Calu3 (cell line): ENCODE measurements around the gene PDGFRA. TPM values are rescaled to one million over a fixed set of nuclear protein-coding genes. Genes with fewer than 3 reads are reported as not detected.
"Not testable (repeated sequence)": the region's sequence is repeated elsewhere in the genome, so short reads cannot be mapped to it uniquely, and the experiment has no call there.

Source experiments
- BruUV-seq: library from RNA; stranded (reverse); fragments of 400-500 nt; replicated peaks from 2 replicates; lab custom pipeline; 2021; lab: Mats Ljungman, UMichigan
- CTCF ChIA-PET: fragments of 300-600 bp; sonication (Branson Sonifier 250); formaldehyde crosslinking; loops from one replicate; lab custom pipeline; 2022; ENCODE audit warnings: antibody characterized with exemption; lab: Charles Lee
- DNase-seq: peaks from one replicate; pipeline ENCODE4 v3.0.0; 2022
- H3K27ac Mint-ChIP-seq: one replicate; pipeline ENCODE4 v1.8.0; 2022; ENCODE audit warnings: mixed read lengths; ENCODE audit not compliant: unreplicated experiment
- H3K27me3 Mint-ChIP-seq: one replicate; pipeline ENCODE4 v1.8.0; 2022; ENCODE audit warnings: mixed read lengths; ENCODE audit not compliant: unreplicated experiment
- H3K36me3 Mint-ChIP-seq: one replicate; pipeline ENCODE4 v1.8.0; 2022; ENCODE audit warnings: mild to moderate bottlenecking, moderate library complexity, mixed read lengths; ENCODE audit not compliant: insufficient read depth, unreplicated experiment
- H3K4me1 Mint-ChIP-seq: one replicate; pipeline ENCODE4 v1.8.0; 2022; ENCODE audit warnings: mild to moderate bottlenecking, low read depth, mixed read lengths; ENCODE audit not compliant: unreplicated experiment
- H3K4me3 Mint-ChIP-seq: one replicate; pipeline ENCODE4 v1.8.0; 2022; ENCODE audit warnings: mild to moderate bottlenecking, low read depth, moderate library complexity, mixed read lengths; ENCODE audit not compliant: unreplicated experiment
- H3K9me3 Mint-ChIP-seq: one replicate; pipeline ENCODE4 v1.8.0; 2022; ENCODE audit warnings: low read depth, mixed read lengths; ENCODE audit not compliant: unreplicated experiment
- intact Hi-C: fragments of 100-400 bp; cut with micrococcal nuclease; formaldehyde crosslinking; loops from one replicate; pipeline ENCODE4 v1.10.0; 2022; ENCODE audit not compliant: unreplicated experiment
- total RNA-seq: library from RNA; stranded (reverse); gene quantifications from 2 replicates; pipeline ENCODE4 v1.2.3, GENCODE V29; 2022
- TF ChIP-seq, protein P1 (sequence below): fragments of 200-600 bp; IDR thresholded peaks from one replicate; pipeline ENCODE4 v1.8.0; 2022; ENCODE audit warnings: antibody characterized with exemption; ENCODE audit not compliant: unreplicated experiment

PDGFRA gene
- total RNA-seq, 1 experiment from 2014 or later = not detected

DNA sequence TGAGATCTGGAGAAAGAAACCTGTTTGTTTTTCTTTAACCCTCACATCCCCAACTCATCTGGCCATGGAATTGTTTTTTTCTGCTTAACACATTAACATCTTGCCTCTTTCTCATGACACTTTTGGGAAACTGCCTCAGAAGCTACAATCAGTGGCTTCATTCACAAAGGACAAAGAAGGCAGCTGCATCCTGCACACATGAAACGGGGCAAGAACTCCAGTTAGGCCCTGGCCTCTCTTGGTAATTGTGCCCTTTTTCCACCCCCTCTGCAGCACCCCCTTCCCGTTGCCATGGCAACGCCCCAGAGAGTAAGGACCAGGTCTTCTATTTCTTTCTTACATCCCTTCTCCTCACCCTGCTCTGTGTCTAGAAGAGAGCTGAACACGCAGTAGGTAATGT, 103.4 kb downstream of the PDGFRA start:
- intact Hi-C loops = no loop called here
- TF ChIP-seq, protein P1, sequence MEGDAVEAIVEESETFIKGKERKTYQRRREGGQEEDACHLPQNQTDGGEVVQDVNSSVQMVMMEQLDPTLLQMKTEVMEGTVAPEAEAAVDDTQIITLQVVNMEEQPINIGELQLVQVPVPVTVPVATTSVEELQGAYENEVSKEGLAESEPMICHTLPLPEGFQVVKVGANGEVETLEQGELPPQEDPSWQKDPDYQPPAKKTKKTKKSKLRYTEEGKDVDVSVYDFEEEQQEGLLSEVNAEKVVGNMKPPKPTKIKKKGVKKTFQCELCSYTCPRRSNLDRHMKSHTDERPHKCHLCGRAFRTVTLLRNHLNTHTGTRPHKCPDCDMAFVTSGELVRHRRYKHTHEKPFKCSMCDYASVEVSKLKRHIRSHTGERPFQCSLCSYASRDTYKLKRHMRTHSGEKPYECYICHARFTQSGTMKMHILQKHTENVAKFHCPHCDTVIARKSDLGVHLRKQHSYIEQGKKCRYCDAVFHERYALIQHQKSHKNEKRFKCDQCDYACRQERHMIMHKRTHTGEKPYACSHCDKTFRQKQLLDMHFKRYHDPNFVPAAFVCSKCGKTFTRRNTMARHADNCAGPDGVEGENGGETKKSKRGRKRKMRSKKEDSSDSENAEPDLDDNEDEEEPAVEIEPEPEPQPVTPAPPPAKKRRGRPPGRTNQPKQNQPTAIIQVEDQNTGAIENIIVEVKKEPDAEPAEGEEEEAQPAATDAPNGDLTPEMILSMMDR = no peak
- Mint-ChIP-seq H3K27me3 (peaks cover 23% of the 10 kb centered on the region), H3K27ac (no peak overlapping the region), H3K36me3 (no peaks in the 10 kb centered on the region), H3K4me3 (no peak overlapping the region), H3K4me1 (no peaks in the 10 kb centered on the region), H3K9me3 (no peaks in the 10 kb centered on the region)
- no peak for DNase-seq
- BruUV-seq = no TSS peak
- CTCF ChIA-PET = no interaction called here

DNA sequence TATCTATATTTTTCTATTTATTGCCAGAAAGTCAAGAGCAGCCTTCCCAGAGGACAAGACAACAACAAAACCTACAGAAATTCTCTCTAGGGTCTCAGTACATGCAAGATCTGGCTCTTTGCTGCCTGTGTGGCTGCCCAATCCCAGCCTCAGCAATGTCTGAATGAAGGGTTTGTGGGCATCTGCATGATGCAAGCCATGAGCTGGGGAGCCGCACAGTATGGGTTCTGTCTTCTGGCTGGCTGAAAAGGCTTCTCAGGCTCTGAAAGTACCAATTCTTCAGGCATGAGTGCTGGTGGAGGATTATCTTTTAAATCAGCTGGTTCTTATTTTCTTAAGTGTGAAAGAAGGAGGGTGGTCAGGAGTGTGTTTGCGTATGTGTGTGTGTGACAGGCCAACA, 104.6 kb downstream of the PDGFRA start:
- Mint-ChIP-seq H3K9me3 (no peaks in the 10 kb centered on the region), H3K4me1 (no peaks in the 10 kb centered on the region), H3K36me3 (no peaks in the 10 kb centered on the region), H3K27ac (no peak overlapping the region), H3K4me3 (no peak overlapping the region), H3K27me3 (peaks cover 28% of the 10 kb centered on the region)
- BruUV-seq = no TSS peak
- TF ChIP-seq, protein P1 = no peak
- intact Hi-C loops = no loop called here
- CTCF ChIA-PET = no interaction called here
- DNase-seq = no peak

DNA sequence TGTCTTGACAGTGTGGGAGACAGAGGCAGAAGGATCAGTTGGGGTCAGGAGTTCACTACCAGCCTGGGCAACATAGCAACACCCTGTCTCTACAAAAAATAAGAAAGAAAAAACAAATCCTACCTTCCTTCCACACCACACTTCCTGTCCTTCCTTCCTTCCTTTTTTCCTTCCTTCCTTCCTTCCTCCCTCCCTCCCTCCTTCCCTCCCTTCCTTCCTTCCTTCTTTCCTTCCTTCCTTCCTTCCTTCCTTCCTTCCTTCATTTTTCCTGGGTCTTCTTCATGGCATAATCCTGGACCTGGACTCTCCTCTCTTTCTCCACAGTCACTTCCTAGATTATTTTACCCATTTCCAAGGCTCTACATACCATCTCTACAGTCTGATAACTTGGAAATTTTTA, 105.7 kb downstream of the PDGFRA start:
- H3K36me3 Mint-ChIP-seq, BruUV-seq, CTCF ChIA-PET, H3K4me3 Mint-ChIP-seq, H3K4me1 Mint-ChIP-seq, DNase-seq, H3K9me3 Mint-ChIP-seq, intact Hi-C loops, H3K27ac Mint-ChIP-seq: not testable (repeated sequence)
- H3K27me3 Mint-ChIP-seq = peaks cover 28% of the 10 kb centered on the region

DNA sequence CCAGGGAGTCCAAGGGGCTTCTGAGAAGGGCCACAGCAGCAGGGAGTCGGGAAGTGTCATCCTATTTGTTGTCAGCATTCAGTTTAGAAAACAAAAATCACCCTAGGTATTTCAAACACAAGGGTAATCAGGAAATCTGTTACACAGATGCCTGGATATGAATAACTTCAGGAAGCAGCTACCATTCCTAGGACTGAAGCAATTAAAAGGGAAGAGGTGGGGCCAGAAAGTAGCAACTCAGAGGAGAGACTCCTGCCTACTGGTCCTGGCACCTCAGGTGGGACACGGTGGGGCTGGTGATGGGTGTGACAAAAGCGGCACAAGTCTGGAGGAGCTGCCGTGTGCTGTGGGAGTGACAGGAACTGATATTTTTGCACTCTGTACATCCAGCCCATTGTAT, 107.9 kb downstream of the PDGFRA start:
- H3K36me3 Mint-ChIP-seq = no peaks in the 10 kb centered on the region
- TF ChIP-seq, protein P1 = no peak
- no peak overlapping the region for H3K27ac Mint-ChIP-seq
- H3K27me3 Mint-ChIP-seq = peaks cover 28% of the 10 kb centered on the region
- no peaks in the 10 kb centered on the region for H3K4me1 Mint-ChIP-seq
- no peaks in the 10 kb centered on the region for H3K9me3 Mint-ChIP-seq
- no TSS peak for BruUV-seq
- H3K4me3 Mint-ChIP-seq = no peak overlapping the region
- DNase-seq = no peak
- intact Hi-C loops = no loop called here
- CTCF ChIA-PET = no interaction called here

DNA sequence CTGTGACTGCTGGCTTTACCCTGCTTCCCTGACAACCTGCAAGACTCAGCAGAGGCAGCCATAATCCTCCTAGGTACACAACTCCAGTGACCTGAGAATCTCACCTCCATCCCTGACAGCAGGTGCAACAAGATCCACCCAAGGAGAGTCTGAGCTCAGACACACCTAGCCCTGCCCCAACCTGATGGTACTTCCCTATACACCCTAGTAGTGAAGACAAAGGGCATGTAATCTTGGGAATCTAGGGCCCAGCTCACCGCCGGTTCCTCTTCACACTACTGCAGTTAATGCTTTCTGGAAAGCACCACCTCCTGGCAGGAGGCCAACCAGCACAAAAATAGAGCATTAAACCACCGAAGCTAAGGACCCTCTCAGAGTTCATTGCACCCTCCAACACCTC, 113.0 kb downstream of the PDGFRA start:
- H3K4me3 Mint-ChIP-seq, H3K4me1 Mint-ChIP-seq, H3K36me3 Mint-ChIP-seq, CTCF ChIA-PET, intact Hi-C loops, DNase-seq, BruUV-seq, H3K9me3 Mint-ChIP-seq, H3K27ac Mint-ChIP-seq: not testable (repeated sequence)
- H3K27me3 Mint-ChIP-seq = peaks cover 53% of the 10 kb centered on the region

Other genes starting within 250 kb of the PDGFRA start
- gene CHIC2, start 164.7 kb upstream of the PDGFRA start, total RNA-seq = 12.0 and 16.5 TPM in 2 replicates
- not detected in 2 replicates for gene GSX2, start 129.1 kb upstream of the PDGFRA start, total RNA-seq